K562 (cell line): ENCODE measurements around the gene SETDB2. TPM values are rescaled to one million over a fixed set of nuclear protein-coding genes. Genes with fewer than 3 reads are reported as not detected.

ENCODE experiments used
- ARNT ChIP-seq, 2 experiments: fragments of 450-650 bp; IDR thresholded peaks; 2 replicates each; pipeline ENCODE4 v1.6.1; 2016; ENCODE audit warnings: mild to moderate bottlenecking in 1 of 2
- ATF6 ChIP-seq: sonication (generic); formaldehyde crosslinking; IDR thresholded peaks from 2 replicates; pipeline ENCODE4 v1.4.0; 2020; ENCODE audit warnings: mild to moderate bottlenecking, missing genetic modification reagents
- COPS2 ChIP-seq: fragments of 450-650 bp; conservative IDR thresholded peaks from 2 replicates; pipeline ENCODE4 v1.6.1; 2016; ENCODE audit warnings: mild to moderate bottlenecking, moderate library complexity
- CREB5 ChIP-seq: fragments of 250-450 bp; sonication (Bioruptor Pico); IDR thresholded peaks from 2 replicates; pipeline ENCODE4 v1.5.0; 2020; ENCODE audit warnings: mild to moderate bottlenecking
- EGR1 ChIP-seq: fragments of 450-650 bp; conservative IDR thresholded peaks from 2 replicates; pipeline ENCODE4 v1.6.1; 2017; ENCODE audit warnings: mild to moderate bottlenecking
- ELK1 ChIP-seq: sonication (generic); formaldehyde crosslinking; IDR thresholded peaks from 2 replicates; pipeline ENCODE4 v1.8.1; 2022; ENCODE audit warnings: missing genetic modification reagents
- FOXK2 ChIP-seq, 2 experiments: fragments of 450-650 bp; IDR thresholded peaks in 1 of 2; conservative IDR thresholded peaks in 1 of 2; 2 replicates each; pipeline ENCODE4 v1.6.1; 2016; ENCODE audit warnings: low read depth in 2 of 2, mild to moderate bottlenecking in 1 of 2
- HDAC6 ChIP-seq: IDR thresholded peaks from 2 replicates; pipeline ENCODE4 v1.6.1; 2012; ENCODE audit warnings: low read depth, mild to moderate bottlenecking, control low read depth, inconsistent platforms, low read length, moderate library complexity
- MCM3 ChIP-seq: fragments of 450-650 bp; IDR thresholded peaks from 2 replicates; pipeline ENCODE4 v1.6.1; 2016
- NCOA2 ChIP-seq, 2 experiments: fragments of 450-650 bp; IDR thresholded peaks; 2 replicates each; pipeline ENCODE4 v1.6.1; 2018; ENCODE audit warnings: mild to moderate bottlenecking in 2 of 2, moderate library complexity in 1 of 2; ENCODE audit not compliant: partially characterized antibody in 2 of 2
- NFATC3 ChIP-seq: fragments of 450-650 bp; IDR thresholded peaks from 2 replicates; pipeline ENCODE4 v1.6.1; 2017; ENCODE audit warnings: mild to moderate bottlenecking
- NR3C1 ChIP-seq: sonication (generic); formaldehyde crosslinking; IDR thresholded peaks from 2 replicates; pipeline ENCODE4 v1.8.1; 2022; ENCODE audit warnings: missing genetic modification reagents
- POLR2B ChIP-seq: fragments of 450-650 bp; IDR thresholded peaks from 2 replicates; pipeline ENCODE4 v1.6.1; 2018; ENCODE audit warnings: low read depth; ENCODE audit not compliant: partially characterized antibody
- SREBF1 ChIP-seq: fragments of 150-350 bp; IDR thresholded peaks from 2 replicates; pipeline ENCODE4 v1.6.1; 2014; ENCODE audit warnings: antibody characterized with exemption, low read depth, low read length, borderline replicate concordance
- STAT5A ChIP-seq: IDR thresholded peaks from 2 replicates; pipeline ENCODE4 v1.6.1; 2012; ENCODE audit warnings: low read length, inconsistent platforms, borderline replicate concordance
- TRIM28 ChIP-seq: fragments of 450-650 bp; IDR thresholded peaks from 2 replicates; pipeline ENCODE4 v1.6.1; 2017
- USF1 ChIP-seq: sonication (generic); formaldehyde crosslinking; IDR thresholded peaks from 2 replicates; pipeline ENCODE4 v1.9.0; 2022; ENCODE audit warnings: mild to moderate bottlenecking, missing genetic modification reagents
- VEZF1 ChIP-seq: fragments of 200-800 bp; sonication (Bioruptor generic); IDR thresholded peaks from 2 replicates; pipeline ENCODE4 v1.6.1; 2017; ENCODE audit warnings: missing genetic modification characterization, missing compliant biosample characterization
- XRCC4 ChIP-seq: IDR thresholded peaks from one replicate; pipeline ENCODE4 v1.6.1; 2011; ENCODE audit not compliant: insufficient read depth, insufficient read length; ENCODE audit errors: extremely low read depth
- ZKSCAN1 ChIP-seq: fragments of 150-350 bp; IDR thresholded peaks from 2 replicates; pipeline ENCODE4 v1.6.1; 2016; ENCODE audit warnings: low read depth, low read length
- ZNF24 ChIP-seq: fragments of 450-650 bp; IDR thresholded peaks from 2 replicates; pipeline ENCODE4 v1.6.1; 2016
- ZNF274 ChIP-seq: IDR thresholded peaks from 2 replicates; pipeline ENCODE4 v1.6.1; 2011; ENCODE audit warnings: low read depth, mild to moderate bottlenecking, low read length, moderate library complexity, borderline replicate concordance
- ZSCAN32 ChIP-seq: fragments of 450-650 bp; formaldehyde crosslinking; IDR thresholded peaks from 2 replicates; pipeline ENCODE4 v1.4.0; 2020; ENCODE audit warnings: mild to moderate bottlenecking, moderate library complexity
- polyA plus RNA-seq, 8 experiments: library from polyadenylated mRNA; depleted of rRNA in 4 of 8; stranded (reverse) in 5 of 8; unstranded in 3 of 8; fragments of >200 nt; fragmentation: Nextera tagmentation in 2 of 8; fragmentation: Illumina TruSeq in 1 of 8; extraction: Ambion mirVana in 2 of 8; extraction: Trizol in 1 of 8; gene quantifications; 2 replicates each; pipeline versions ENCODE4 v1.2.1 to v1.2.3, GENCODE V29; 2011 to 2014; ENCODE audit warnings: inconsistent platforms in 1 of 8, missing spikeins in 1 of 8
- total RNA-seq, 7 experiments: library from RNA; depleted of rRNA in 6 of 7; stranded (reverse); fragments of >200 nt in 6 of 7; fragmentation: Illumina TruSeq in 2 of 7; extraction: Trizol in 2 of 7; gene quantifications; 2 replicates each; pipeline versions ENCODE4 v1.2.1 to v1.2.3, GENCODE V29; 2011 to 2021; ENCODE audit warnings: low replicate concordance in 1 of 7

SETDB2 gene
- total and polyA plus RNA-seq, 9 of the 15 experiments (the other 6 are each of a cell fraction or from before 2014, with no cell fraction given), result 1.0 to 9.0 (median 6.1) TPM

GRCh38 chr13:49444524-49445395 is 686 bp downstream of the SETDB2 start (continued):
- TF ChIP-seq USF1 (CRISPR knock-in tag), result no peak
- no peak for TF ChIP-seq CREB5 (CRISPR knock-in tag)
- no peak for TF ChIP-seq EGR1
- no peak for TF ChIP-seq ZKSCAN1
- TF ChIP-seq NCOA2 (IDR thresholded peaks at IDR 0.05; ENCODE audit: partially characterized antibody in 2 of 2), result no peak
- TF ChIP-seq NFATC3, result no peak
- TF ChIP-seq XRCC4, result no peak
- TF ChIP-seq ARNT (IDR thresholded peaks at IDR 0.05), result no peak
- no peak for TF ChIP-seq HDAC6
- TF ChIP-seq POLR2B, result no peak
- no peak for TF ChIP-seq NR3C1 (CRISPR knock-in tag)
- TF ChIP-seq STAT5A, result no peak
- no peak for TF ChIP-seq ZNF274
- TF ChIP-seq TRIM28, result no peak
- TF ChIP-seq MCM3, result no peak
- TF ChIP-seq FOXK2 (conservative IDR thresholded peaks at IDR 0.05 in 1 of 2, IDR thresholded peaks at IDR 0.05 in 1 of 2; ENCODE audit: low read depth in 2 of 2), result peak in 1 of 2 experiments; percentile 19; a peak in 1 of 4 replicates
- TF ChIP-seq ZNF24, result peak; percentile 57
- no peak for TF ChIP-seq ATF6
- TF ChIP-seq COPS2, result no peak
- TF ChIP-seq VEZF1 (CRISPR knock-in tag), result peak; percentile 48
- no peak for TF ChIP-seq ELK1 (CRISPR knock-in tag)
- no peak for TF ChIP-seq ZSCAN32 (CRISPR knock-in tag)
- TF ChIP-seq SREBF1, result no peak
